ENCODE data around the gene GTF2B.
"Not testable (repeated sequence)": the region's sequence is repeated elsewhere in the genome, so short reads cannot be mapped to it uniquely, and the experiment has no call there.

GTF2B gene

GRCh38 chr1:88883156-88883555 lies 8.2 kb downstream of the GTF2B start:
- no peak for DNase-seq (ENCODE audit: low spot score)

- DNase-seq (ENCODE audit: low spot score): not testable (repeated sequence)
These were observed 10.7 kb downstream of the GTF2B start for GRCh38 chr1:88880717-88881116.

DNA sequence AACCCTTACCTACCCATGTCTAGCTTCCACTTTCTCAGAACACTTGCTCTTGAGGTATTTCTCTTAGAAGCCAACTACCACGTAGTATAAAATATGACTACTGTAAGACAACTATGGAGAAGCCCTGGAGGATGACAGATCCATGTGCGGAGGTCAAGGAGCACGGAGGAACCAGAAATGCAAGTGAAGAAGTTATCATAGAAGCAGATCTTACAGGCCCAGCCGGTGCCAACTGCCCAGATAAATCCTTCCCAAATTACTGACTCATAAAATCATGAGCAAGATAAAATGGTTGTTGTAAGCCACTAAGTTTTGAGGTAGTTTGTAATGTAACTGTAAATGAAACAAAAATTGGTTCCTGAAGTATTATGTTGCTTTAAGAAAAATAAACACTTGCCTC lies 12.6 kb downstream of the GTF2B start:
- DNase-seq (ENCODE audit: low spot score): no peak

DNA sequence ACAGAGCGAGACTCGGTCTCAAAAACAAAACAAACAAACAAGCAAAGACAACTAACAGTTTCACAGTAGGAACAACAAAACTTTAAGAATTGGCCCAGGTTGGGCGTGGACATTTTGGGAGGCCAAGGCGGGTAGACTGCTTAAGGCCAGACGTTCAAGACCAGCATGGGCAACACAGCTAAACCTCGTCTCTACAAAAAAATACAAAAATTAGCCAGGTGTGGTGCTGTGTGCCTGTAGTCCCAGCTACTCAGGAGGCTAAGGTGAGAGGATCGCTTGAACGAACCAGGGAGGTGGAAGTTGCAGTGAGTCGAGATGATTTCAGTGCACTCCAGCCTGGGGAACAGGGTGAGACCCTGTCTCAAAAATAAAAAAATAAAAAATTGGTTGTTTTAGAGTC lies 13.5 kb downstream of the GTF2B start:
- no peak for DNase-seq (ENCODE audit: low spot score)

DNA sequence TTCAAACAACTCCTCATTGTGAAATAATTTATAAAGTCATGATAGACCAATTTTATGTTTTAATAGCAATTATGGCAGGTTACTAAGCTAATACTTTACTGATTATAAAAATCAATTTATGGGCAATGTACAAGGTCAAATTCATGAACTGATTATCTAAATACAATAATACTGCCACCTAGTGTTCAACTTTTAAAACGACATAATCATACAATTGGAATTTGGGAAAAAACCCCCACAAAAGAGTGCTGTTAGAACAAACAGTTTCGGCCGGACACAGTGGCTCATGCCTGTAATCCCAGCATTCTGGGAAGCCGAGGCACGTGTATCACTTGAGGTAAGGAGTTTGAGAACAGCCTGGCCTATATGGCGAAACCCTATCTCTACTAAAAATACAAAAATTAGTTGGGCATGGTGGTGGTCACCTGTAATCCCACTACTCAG lies 14.0 kb downstream of the GTF2B start:
- DNase-seq (ENCODE audit: low spot score): peak; percentile 48

DNA sequence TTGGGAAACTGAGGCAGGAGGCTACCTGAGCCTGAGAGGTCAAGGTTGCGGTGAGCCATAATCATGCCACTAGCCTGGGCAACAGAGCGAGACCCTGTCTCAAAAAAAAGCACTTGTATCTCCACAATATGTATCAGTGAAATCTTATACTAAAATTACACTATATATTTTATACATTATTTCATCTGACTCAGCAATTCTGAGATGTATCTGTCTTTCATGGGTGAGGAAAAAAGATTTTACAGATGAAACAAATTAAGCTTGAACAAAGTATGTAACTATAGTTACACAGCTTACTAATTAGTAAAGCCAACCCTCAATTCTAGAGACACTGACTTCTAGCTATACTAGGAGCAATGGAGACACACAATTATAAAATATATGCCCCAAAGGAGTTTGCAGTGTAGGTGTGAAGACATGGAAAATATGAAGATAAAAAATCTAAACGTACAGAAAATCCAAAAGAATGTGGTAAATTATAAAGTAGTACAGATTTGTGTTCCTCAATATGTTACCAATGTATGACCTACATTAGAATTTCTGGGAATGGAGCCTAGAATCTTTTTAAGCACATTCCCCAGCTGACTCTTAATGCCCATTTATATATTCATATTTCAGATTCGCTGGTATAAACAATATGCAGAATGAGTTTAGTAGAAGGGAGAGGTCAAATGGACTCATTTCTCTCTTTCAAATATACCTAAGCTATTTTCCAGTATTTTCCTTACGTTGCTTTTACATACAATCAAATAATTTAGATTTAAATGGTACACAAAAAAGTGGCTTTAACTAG lies 14.6 kb downstream of the GTF2B start:
- no peak for DNase-seq (ENCODE audit: low spot score)

DNA sequence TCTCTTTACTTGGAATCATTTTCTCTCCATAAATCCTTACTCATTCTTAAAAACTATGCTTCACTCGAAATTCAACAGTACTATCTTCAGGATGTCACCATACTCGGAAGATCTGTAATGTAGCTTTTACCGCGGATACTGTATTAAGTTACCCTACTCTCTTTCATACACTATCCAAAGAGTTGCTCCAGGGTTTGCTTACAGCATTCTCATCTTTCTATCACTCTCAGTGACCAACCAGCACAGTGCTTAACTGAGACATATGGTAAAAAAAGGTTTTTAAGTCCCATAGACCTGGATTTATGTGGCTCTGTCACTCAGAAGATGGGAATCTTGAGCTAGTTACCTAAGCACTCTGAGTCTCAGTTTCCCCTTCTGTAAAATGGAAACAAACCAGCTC lies 15.8 kb downstream of the GTF2B start:
- DNase-seq (ENCODE audit: low spot score): no peak

DNA sequence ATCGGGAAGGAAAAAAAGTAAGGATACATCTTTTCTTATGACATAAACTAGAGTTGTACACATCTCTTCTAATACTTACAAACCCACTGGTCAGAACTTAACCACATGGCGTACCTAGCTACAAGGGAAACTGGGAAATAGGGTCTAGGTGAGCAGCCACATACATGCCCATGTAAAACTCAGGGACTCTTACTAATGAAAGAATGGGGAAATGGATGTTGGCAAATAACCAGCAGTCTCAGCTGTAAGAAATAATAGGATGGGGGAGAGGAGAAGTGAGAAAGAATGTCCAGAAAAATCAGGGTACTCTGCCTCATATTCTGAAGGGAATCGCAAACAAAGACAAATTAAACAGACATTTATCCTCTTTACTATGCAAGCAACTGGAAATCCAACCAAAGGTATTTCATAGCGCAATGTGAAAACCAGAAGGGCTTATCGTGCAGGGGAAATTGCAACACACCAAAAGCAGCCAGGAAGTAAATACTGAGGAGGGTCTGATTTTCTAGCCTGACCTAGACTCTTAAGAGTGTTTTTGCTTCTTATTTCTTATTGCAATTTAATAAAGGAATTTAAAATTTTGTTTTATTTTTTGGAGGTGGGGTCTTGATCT lies 17.5 kb downstream of the GTF2B start:
- no peak for DNase-seq (ENCODE audit: low spot score)

GRCh38 chr1:88869644-88870043 lies 21.7 kb downstream of the GTF2B start:
- not testable (repeated sequence) for DNase-seq (ENCODE audit: low spot score)

DNA sequence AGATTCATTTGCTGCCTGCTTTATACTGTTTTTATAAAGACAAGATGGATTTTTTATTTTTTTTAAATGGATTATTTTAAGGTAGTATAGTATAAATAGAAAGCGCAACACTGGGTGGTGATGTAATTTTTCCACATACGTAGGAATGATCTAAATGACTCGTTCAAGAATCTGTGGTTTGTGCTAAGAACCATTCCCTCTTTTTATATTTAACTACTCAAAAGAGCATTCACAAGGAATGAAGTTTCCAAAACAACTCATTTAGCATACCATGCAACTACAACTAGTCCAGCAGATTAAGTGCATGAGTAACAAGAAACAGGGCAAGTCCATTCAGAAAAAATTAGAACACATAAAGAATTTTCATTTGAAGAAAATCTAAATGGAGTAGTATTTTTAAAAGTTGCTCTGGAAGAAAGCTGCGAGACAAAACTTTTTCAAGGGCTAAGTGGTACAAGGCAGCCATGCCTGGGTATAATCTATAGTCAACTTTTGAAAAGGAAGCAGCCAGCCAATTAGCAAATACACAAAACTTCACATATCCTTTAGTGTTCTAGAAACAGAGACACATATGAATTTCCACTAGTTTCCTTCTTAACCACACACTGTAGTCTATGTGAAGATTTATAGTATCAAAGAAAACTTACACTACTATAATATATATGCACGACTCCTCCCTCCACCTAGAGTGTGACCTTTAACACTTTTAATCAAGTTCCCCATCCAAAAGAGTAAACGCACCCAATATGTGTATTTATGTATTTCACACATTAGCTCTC lies 23.4 kb downstream of the GTF2B start:
- DNase-seq (ENCODE audit: low spot score): peak; percentile 54

GRCh38 chr1:88851303-88852063 lies 39.9 kb downstream of the GTF2B start:
- DNase-seq (ENCODE audit: low spot score): no peak

- DNase-seq (ENCODE audit: low spot score): no peak
These were observed 43.7 kb downstream of the GTF2B start for GRCh38 chr1:88847643-88848042.

- no peak for DNase-seq (ENCODE audit: low spot score)
These were observed 65.6 kb downstream of the GTF2B start for GRCh38 chr1:88825721-88826120.

GRCh38 chr1:88819642-88820041 lies 71.7 kb downstream of the GTF2B start:
- DNase-seq (ENCODE audit: low spot score): not testable (repeated sequence)

- no peak for DNase-seq (ENCODE audit: low spot score)
These were observed 77.9 kb downstream of the GTF2B start for GRCh38 chr1:88813471-88813870.

- DNase-seq (ENCODE audit: low spot score): no peak
These were observed 79.0 kb downstream of the GTF2B start for GRCh38 chr1:88812366-88812765.

GRCh38 chr1:88803444-88803843 lies 87.9 kb downstream of the GTF2B start:
- DNase-seq (ENCODE audit: low spot score): no peak

GRCh38 chr1:88802950-88803349 lies 88.4 kb downstream of the GTF2B start:
- peak; percentile 78 for DNase-seq (ENCODE audit: low spot score)
